OCI-LY1 (cell line): Measurements from ENCODE around the gene VGLL4.

Source experiments
- H2AFZ ChIP-seq: fragments of 200-600 bp; sonication (generic), shearing (Covaris generic); 2 replicates; pipeline ENCODE4 v1.6.0; 2014; ENCODE audit warnings: antibody characterized with exemption, mild to moderate bottlenecking, low read length
- H3F3A ChIP-seq: fragments of 200-600 bp; sonication (generic), shearing (Covaris generic); 2 replicates; pipeline ENCODE4 v1.6.0; 2014; ENCODE audit warnings: mild to moderate bottlenecking, antibody characterized with exemption, low read length, moderate library complexity; ENCODE audit not compliant: insufficient read depth
- H3K27ac ChIP-seq: fragments of 200-600 bp; sonication (generic); 2 replicates; pipeline ENCODE4 v1.5.1; 2014; ENCODE audit warnings: low read length, mixed run types, mild to moderate bottlenecking, low read depth; ENCODE audit not compliant: poor library complexity, severe bottlenecking
- H3K27me3 ChIP-seq: fragments of 200-600 bp; sonication (generic); 2 replicates; pipeline ENCODE4 v1.6.0; 2014; ENCODE audit warnings: antibody characterized with exemption, mild to moderate bottlenecking, low read length, moderate library complexity; ENCODE audit not compliant: insufficient read depth
- H3K36me3 ChIP-seq: fragments of 200-600 bp; sonication (generic); 2 replicates; pipeline ENCODE4 v1.6.1; 2014; ENCODE audit warnings: mild to moderate bottlenecking, antibody characterized with exemption, low read length, moderate library complexity, mixed read lengths; ENCODE audit not compliant: insufficient read depth
- H3K4me1 ChIP-seq: fragments of 200-600 bp; sonication (generic); 2 replicates; pipeline ENCODE4 v1.5.1; 2014; ENCODE audit warnings: mild to moderate bottlenecking, low read length, moderate library complexity; ENCODE audit not compliant: insufficient read depth, severe bottlenecking
- H3K4me2 ChIP-seq: fragments of 200-600 bp; sonication (generic), shearing (Covaris generic); 2 replicates; pipeline ENCODE4 v1.6.1; 2014; ENCODE audit warnings: low read length
- H3K4me3 ChIP-seq: fragments of 200-600 bp; sonication (generic); 2 replicates; pipeline ENCODE4 v1.5.1; 2014; ENCODE audit warnings: low read length, low read depth, mild to moderate bottlenecking, mixed read lengths; ENCODE audit not compliant: poor library complexity, severe bottlenecking
- H3K79me2 ChIP-seq: fragments of 200-600 bp; shearing (Covaris generic); 2 replicates; pipeline ENCODE4 v1.6.1; 2016; ENCODE audit warnings: mixed run types, low read length, mixed read lengths; ENCODE audit not compliant: insufficient read depth
- H3K9ac ChIP-seq: fragments of 200-600 bp; sonication (generic), shearing (Covaris generic); 2 replicates; pipeline ENCODE4 v1.6.1; 2014; ENCODE audit warnings: mild to moderate bottlenecking, low read length, mixed read lengths
- H3K9me2 ChIP-seq: fragments of 200-600 bp; sonication (generic), shearing (Covaris generic); 2 replicates; pipeline ENCODE4 v1.6.1; 2014; ENCODE audit warnings: low read depth, mild to moderate bottlenecking, low read length, mixed read lengths
- H3K9me3 ChIP-seq: fragments of 200-600 bp; shearing (Covaris generic); 2 replicates; pipeline ENCODE4 v1.6.1; 2014; ENCODE audit warnings: low read length, mixed read lengths
- H4K20me1 ChIP-seq: fragments of 200-600 bp; sonication (generic), shearing (Covaris generic); 2 replicates; pipeline ENCODE4 v1.6.0; 2016; ENCODE audit warnings: mild to moderate bottlenecking, low read length; ENCODE audit not compliant: insufficient read depth
- CTCF ChIP-seq: fragments of 200-600 bp; sonication (generic), shearing (Covaris generic); IDR thresholded peaks from 2 replicates; pipeline ENCODE4 v1.5.1; 2017; ENCODE audit warnings: mild to moderate bottlenecking, antibody characterized with exemption, low read length, moderate library complexity, mixed read lengths
- EZH2 ChIP-seq: fragments of 200-600 bp; sonication (generic), shearing (Covaris generic); IDR thresholded peaks from 2 replicates; pipeline ENCODE4 v1.8.0; 2017; ENCODE audit warnings: borderline replicate concordance, mixed run types, mild to moderate bottlenecking, antibody characterized with exemption, low read length, moderate library complexity, mixed read lengths

The VGLL4 gene

GRCh38 chr3:11593318-11594034, 50.2 kb downstream of the VGLL4 start:
- Histone ChIP-seq H2AFZ (no peak overlapping the region), H3K9ac (no peak overlapping the region; the same call in 1 of the 2 replicates), H3K79me2 (peaks cover 79% of the 10 kb centered on the region), H3K9me3 (peaks cover 3% of the 10 kb centered on the region; the same call in 1 of the 2 replicates), H4K20me1 (no peaks in the 10 kb centered on the region), H3K4me3 (no peak overlapping the region), H3K9me2 (no peaks in the 10 kb centered on the region), H3K4me2 (no peak overlapping the region; the same call in 1 of the 2 replicates), H3K4me1 (peaks cover 50% of the 10 kb centered on the region), H3K36me3 (peaks cover 79% of the 10 kb centered on the region), H3F3A (no peaks in the 10 kb centered on the region), H3K27me3 (no peaks in the 10 kb centered on the region), H3K27ac (peak overlapping the region; percentile 24)
- TF ChIP-seq CTCF (no peak), EZH2 (no peak)

GRCh38 chr3:11592445-11593298, 51.0 kb downstream of the VGLL4 start:
- H3K27me3 ChIP-seq: no peaks in the 10 kb centered on the region
- peaks cover 3% of the 10 kb centered on the region; the same call in 1 of the 2 replicates for H3K9me3 ChIP-seq
- no peaks in the 10 kb centered on the region for H4K20me1 ChIP-seq
- peaks cover 56% of the 10 kb centered on the region for H3K4me1 ChIP-seq
- H3K9ac ChIP-seq: no peak overlapping the region; the same call in 1 of the 2 replicates
- peak overlapping the region; percentile 2 for H3K27ac ChIP-seq
- H3K79me2 ChIP-seq: peaks cover 76% of the 10 kb centered on the region
- no peak overlapping the region for H3K4me2 ChIP-seq
- TF ChIP-seq CTCF (no peak), EZH2 (no peak)
- H2AFZ ChIP-seq: no peak overlapping the region
- no peaks in the 10 kb centered on the region for H3K9me2 ChIP-seq
- H3K4me3 ChIP-seq: no peak overlapping the region
- peaks cover 77% of the 10 kb centered on the region for H3K36me3 ChIP-seq
- H3F3A ChIP-seq: no peaks in the 10 kb centered on the region

GRCh38 chr3:11591391-11592282, 52.1 kb downstream of the VGLL4 start:
- Histone ChIP-seq H3K9me3 (no peaks in the 10 kb centered on the region), H3K79me2 (peaks cover 73% of the 10 kb centered on the region), H2AFZ (no peak overlapping the region), H3K4me2 (no peak overlapping the region), H4K20me1 (no peaks in the 10 kb centered on the region), H3K9me2 (no peaks in the 10 kb centered on the region), H3K36me3 (peaks cover 74% of the 10 kb centered on the region), H3K27me3 (no peaks in the 10 kb centered on the region), H3K27ac (peak overlapping the region; percentile 46), H3K9ac (no peak overlapping the region), H3F3A (no peaks in the 10 kb centered on the region), H3K4me3 (no peak overlapping the region), H3K4me1 (peaks cover 56% of the 10 kb centered on the region)
- no peak for TF ChIP-seq EZH2
- no peak for TF ChIP-seq CTCF
